Heart left ventricle (tissue), 16 donors: ENCODE measurements around the gene RNF145. TPM values are rescaled to one million over a fixed set of nuclear protein-coding genes. Genes with fewer than 3 reads are reported as not detected.
"Not testable (repeated sequence)": the region's sequence is repeated elsewhere in the genome, so short reads cannot be mapped to it uniquely, and the experiment has no call there.

Experiments
- ATAC-seq, 4 donors: fragments of 200-7000 bp; cut with Tn5 transposase; one replicate each; pipeline ENCODE4 v1.9.1; 2020 to 2022; ENCODE audit warnings: moderate library complexity in 4 of 4, mild to moderate bottlenecking in 3 of 4, moderate number of reproducible peaks in 1 of 4
- DNase-seq, 5 donors: peaks; one replicate each; pipeline ENCODE4 v3.0.0-alpha.2; 2020
- H3K27ac ChIP-seq, 12 donors: fragments of 200-600 bp; sonication (generic) in 4 of 12; one replicate each; pipeline versions ENCODE4 v1.5.0 to v1.8.0; 2016 to 2022; ENCODE audit warnings: mild to moderate bottlenecking in 2 of 12
- H3K27me3 ChIP-seq, 9 donors: fragments of 200-600 bp; sonication (generic) in 2 of 9; one replicate each; pipeline versions ENCODE4 v1.5.1 to v1.8.0; 2016 to 2022; ENCODE audit warnings: mild to moderate bottlenecking in 3 of 9
- H3K36me3 ChIP-seq, 9 donors: fragments of 200-600 bp; sonication (generic) in 2 of 9; one replicate each; pipeline versions ENCODE4 v1.5.0 to v1.8.0; 2018 to 2022; ENCODE audit warnings: mild to moderate bottlenecking in 2 of 9
- H3K4me1 ChIP-seq, 12 donors: fragments of 200-600 bp; sonication (generic) in 4 of 12; one replicate each; pipeline versions ENCODE4 v1.5.0 to v1.8.0; 2016 to 2022; ENCODE audit warnings: mild to moderate bottlenecking in 3 of 12
- H3K4me3 ChIP-seq, 12 donors: fragments of 200-600 bp; sonication (generic) in 4 of 12; one replicate each; pipeline versions ENCODE4 v1.5.0 to v1.8.0; 2017 to 2022; ENCODE audit warnings: mild to moderate bottlenecking in 9 of 12, moderate library complexity in 4 of 12
- H3K9me3 ChIP-seq, 12 donors: fragments of 200-600 bp; sonication (generic) in 4 of 12; one replicate each; pipeline versions ENCODE4 v1.5.0 to v1.8.0; 2016 to 2022; ENCODE audit warnings: mild to moderate bottlenecking in 1 of 12
- POLR2A ChIP-seq, 2 donors: fragments of 450-650 bp; IDR thresholded peaks; one replicate each; pipeline ENCODE4 v1.6.1; 2017; ENCODE audit warnings: antibody characterized with exemption in 2 of 2, mild to moderate bottlenecking in 2 of 2, moderate library complexity in 2 of 2
- WGBS, 4 donors: extraction: QIAGEN DNeasy Blood & Tissue Kit in 2 of 4; methylation state at CpG; one replicate each; pipeline versions ENCODE4 v1.1.5 to v1.1.7; 2013 to 2018; 5-methylcytosine and 5-hydroxymethylcytosine counted together
- intact Hi-C, 10 donors: fragments of 100-400 bp; cut with DNase I; formaldehyde crosslinking; loops; one replicate each; pipeline versions ENCODE4 v1.11.1 to v1.14.2; 2022
- polyA plus RNA-seq, 2 donors: library from polyadenylated mRNA; stranded (reverse); fragments of 200-250 nt; gene quantifications; one replicate each; pipeline ENCODE4 v1.2.3, GENCODE V29; 2013
- total RNA-seq, 9 donors: library from RNA; depleted of rRNA in 2 of 9; stranded (reverse); fragments of >200 nt in 2 of 9; fragmentation: NEBNext Ultra II Directional in 3 of 9; extraction: Animal tissue kit (Norgen Biotek cat#: 25700) in 3 of 9; gene quantifications; one replicate each; pipeline versions ENCODE4 v1.1.0 to v1.2.4, GENCODE V29; 2016 to 2023
- TF ChIP-seq, protein P1 (sequence below), 12 donors: fragments of 200-600 bp; sonication (generic) in 4 of 12; IDR thresholded peaks; one replicate each; pipeline versions ENCODE4 v1.5.0 to v1.8.0; 2018 to 2022; ENCODE audit warnings: antibody characterized with exemption in 12 of 12, mild to moderate bottlenecking in 5 of 12
- donor health status: ischemic (EF 13 %, LVEDD 7.1; RV severe dilation, severe dysfunction).
- donor health status: healthy with polysubstance abuse.
- donor health status: DM: no; HTN: yes; CAD: no.
- donor health status: DM: no; HTN: no; CAD: no.
- donor health status: ischemic (EF 25% LVEDD 6.9; RV normal size, moderate dysfunction).
- donor health status: ischemic (EF 25% LVEDD 5.7; RV mildly dilated, moderate dysfunction).
- donor health status: healthy.
- donor health status: DM: yes; HTN: yes; CAD: no.
- donor health status: ischemic (EF 35%, LVEDD 5.7; RV mildly dilated, moderate dysfunction).
- donor health status: nonischemic (EF 11% LVEDD 7.7; RV severe dilation, severe dysfunction).
- donor health status: DM: yes; HTN: yes; CAD: no.
- donor health status: PGD.
- donor health status: ischemic (EF 29% LVEDD 5.4; RV normal size, mild dysfunction).
- donor health status: nonischemic (EF 23%, LVEDD 6.1; RV moderate dilation, normal function).

The RNF145 gene
- total and polyA plus RNA-seq, 11 donors: 6.2 to 69.0 (median 25.2) TPM

DNA sequence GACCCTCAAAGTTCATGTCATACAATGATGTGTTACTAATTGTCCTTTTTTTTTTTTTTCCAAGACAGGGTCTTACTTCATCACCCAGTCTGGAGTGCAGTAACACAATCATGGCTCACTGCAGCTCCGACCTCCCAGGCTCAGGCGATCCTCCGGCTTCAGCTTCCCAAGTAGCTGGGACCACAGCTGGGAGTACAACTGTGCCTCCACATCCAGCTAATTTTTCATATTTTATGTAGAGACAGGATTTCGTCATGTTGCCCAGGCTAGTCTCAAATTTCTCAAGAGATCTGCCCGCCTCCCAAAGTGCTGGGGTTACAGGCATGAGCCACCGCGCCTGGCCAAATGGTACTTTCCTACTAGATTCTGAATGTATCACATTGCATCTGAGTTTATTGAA, 60.3 kb downstream of the RNF145 start:
- H3K36me3 ChIP-seq: peaks cover 0 to 4% (median 0%) of the 10 kb centered on the region in 9 donors
- ATAC-seq (no peak), DNase-seq (no peak)
- H3K27ac ChIP-seq: no peak overlapping the region
- no peak overlapping the region for H3K4me3 ChIP-seq
- TF ChIP-seq, protein P1, sequence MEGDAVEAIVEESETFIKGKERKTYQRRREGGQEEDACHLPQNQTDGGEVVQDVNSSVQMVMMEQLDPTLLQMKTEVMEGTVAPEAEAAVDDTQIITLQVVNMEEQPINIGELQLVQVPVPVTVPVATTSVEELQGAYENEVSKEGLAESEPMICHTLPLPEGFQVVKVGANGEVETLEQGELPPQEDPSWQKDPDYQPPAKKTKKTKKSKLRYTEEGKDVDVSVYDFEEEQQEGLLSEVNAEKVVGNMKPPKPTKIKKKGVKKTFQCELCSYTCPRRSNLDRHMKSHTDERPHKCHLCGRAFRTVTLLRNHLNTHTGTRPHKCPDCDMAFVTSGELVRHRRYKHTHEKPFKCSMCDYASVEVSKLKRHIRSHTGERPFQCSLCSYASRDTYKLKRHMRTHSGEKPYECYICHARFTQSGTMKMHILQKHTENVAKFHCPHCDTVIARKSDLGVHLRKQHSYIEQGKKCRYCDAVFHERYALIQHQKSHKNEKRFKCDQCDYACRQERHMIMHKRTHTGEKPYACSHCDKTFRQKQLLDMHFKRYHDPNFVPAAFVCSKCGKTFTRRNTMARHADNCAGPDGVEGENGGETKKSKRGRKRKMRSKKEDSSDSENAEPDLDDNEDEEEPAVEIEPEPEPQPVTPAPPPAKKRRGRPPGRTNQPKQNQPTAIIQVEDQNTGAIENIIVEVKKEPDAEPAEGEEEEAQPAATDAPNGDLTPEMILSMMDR (IDR thresholded peaks at IDR 0.05): no peak
- no peak for TF ChIP-seq POLR2A (IDR thresholded peaks at IDR 0.05)
- H3K27me3 ChIP-seq: no peaks in the 10 kb centered on the region
- 93 to 95% (median 94%) methylated on average over 7 of the region's 7 CpGs for WGBS, 4 donors
- H3K9me3 ChIP-seq: no peaks in the 10 kb centered on the region
- intact Hi-C loops: no loop called here
- no peaks in the 10 kb centered on the region for H3K4me1 ChIP-seq

DNA sequence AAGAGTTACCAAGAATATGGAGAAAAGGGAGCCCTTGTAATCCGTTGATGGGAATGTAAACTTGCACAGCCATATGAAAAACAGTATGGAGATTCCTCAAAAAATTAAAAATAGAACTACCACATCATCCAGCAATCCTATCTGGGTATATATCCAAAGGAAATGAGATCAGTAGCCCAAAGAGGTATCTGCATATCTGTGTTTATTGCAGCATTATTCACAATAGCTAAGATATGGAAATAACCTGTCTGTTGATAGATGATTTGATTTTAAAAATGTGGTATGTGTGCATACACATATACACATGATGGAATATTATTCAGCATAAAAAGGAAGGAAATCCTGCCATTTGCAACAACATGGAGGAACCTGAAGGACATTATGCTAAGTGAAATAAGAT, 61.4 kb downstream of the RNF145 start:
- H3K4me1 ChIP-seq: no peaks in the 10 kb centered on the region
- ATAC-seq (no peak), DNase-seq (no peak)
- no peak overlapping the region for H3K27ac ChIP-seq
- H3K27me3 ChIP-seq: no peaks in the 10 kb centered on the region
- no peak overlapping the region for H3K4me3 ChIP-seq
- no peaks in the 10 kb centered on the region for H3K36me3 ChIP-seq
- H3K9me3 ChIP-seq: no peaks in the 10 kb centered on the region
- intact Hi-C loops: no loop called here
- 63 to 76% (median 68%) methylated on average over 1 of the region's 1 CpG for WGBS, 4 donors
- no peak for TF ChIP-seq POLR2A (IDR thresholded peaks at IDR 0.05)
- TF ChIP-seq, protein P1 (IDR thresholded peaks at IDR 0.05): no peak

DNA sequence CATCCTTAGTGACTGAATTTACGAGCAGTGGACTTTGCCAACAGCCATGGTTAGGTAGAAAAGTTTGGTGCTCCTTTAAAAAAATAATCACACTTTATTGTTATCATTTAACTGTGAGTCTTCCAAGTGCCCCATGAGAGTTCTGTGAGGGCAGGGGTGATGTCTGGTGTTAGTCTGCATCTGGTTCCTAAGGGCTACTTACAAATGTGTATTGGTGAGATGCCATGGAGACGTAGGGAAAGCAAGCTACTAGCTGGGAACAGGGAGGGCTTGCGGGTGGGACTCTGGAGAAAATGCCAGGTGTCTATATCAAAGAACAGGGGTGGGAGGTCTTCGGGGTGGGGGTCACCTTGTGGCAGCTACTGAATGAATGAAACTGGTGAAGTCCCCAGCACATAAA, 62.5 kb downstream of the RNF145 start:
- ATAC-seq (no peak), DNase-seq (no peak)
- Histone ChIP-seq H3K27me3 (no peaks in the 10 kb centered on the region), H3K27ac (no peak overlapping the region), H3K36me3 (no peaks in the 10 kb centered on the region), H3K4me3 (no peak overlapping the region), H3K4me1 (no peaks in the 10 kb centered on the region), H3K9me3 (no peaks in the 10 kb centered on the region)
- no peak for TF ChIP-seq POLR2A (IDR thresholded peaks at IDR 0.05)
- TF ChIP-seq, protein P1 (IDR thresholded peaks at IDR 0.05): no peak
- 47 to 71% (median 59%) methylated on average over 3 to 4 of the region's 4 CpGs for WGBS, 4 donors
- intact Hi-C loops: no loop called here

DNA sequence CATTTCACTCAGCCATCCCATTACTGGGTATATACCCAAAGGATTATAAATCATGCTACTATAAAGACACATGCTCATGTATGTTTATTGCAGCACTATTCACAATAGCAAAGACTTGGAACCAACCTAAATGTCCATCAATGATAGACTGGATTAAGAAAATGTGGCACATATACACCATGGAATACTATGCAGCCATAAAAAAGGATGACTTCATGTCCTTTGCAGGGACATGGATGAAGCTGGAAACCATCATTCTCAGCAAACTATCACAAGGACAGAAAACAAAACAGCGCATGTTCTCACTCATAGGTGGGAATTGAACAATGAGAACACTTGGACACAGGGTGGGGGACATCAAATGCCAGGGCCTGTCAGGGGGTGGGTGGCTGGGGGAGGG, 64.2 kb downstream of the RNF145 start:
- H3K27ac ChIP-seq, H3K4me1 ChIP-seq, H3K36me3 ChIP-seq, H3K27me3 ChIP-seq, DNase-seq, H3K4me3 ChIP-seq, ATAC-seq, intact Hi-C loops, H3K9me3 ChIP-seq: not testable (repeated sequence)
- WGBS, 4 donors: 95 to 100% (median 98%) methylated on average over 1 of the region's 1 CpG

DNA sequence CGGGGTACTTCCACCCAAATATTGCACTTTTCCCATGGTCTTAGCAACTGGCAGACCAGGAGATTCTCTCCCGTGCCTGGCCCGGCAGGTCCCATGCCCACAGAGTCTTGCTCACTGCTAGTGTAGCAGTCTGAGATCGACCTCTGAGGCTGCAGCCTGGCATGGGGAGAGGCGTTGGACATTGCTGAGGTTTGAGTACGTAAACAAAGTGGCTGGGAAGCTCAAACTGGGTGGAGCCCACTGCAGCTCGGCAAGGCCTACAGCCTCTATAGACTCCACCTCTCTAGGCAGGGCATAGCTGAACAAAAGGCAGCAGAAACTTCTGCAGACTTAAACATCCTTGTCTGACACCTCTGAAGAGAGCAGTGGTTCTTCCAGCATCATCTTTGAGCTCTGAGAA, 69.6 kb downstream of the RNF145 start:
- 80 to 85% (median 84%) methylated on average over 6 to 7 of the region's 7 CpGs for WGBS, 4 donors
- H3K27me3 ChIP-seq: peaks cover 0 to 10% (median 2%) of the 10 kb centered on the region in 9 donors
- DNase-seq: no peak
- H3K27ac ChIP-seq: no peak overlapping the region
- no peaks in the 10 kb centered on the region for H3K36me3 ChIP-seq
- intact Hi-C loops: loop anchor here in 7 of 10 donors (10.0 kb wide), 6 partner anchors 445 to 1375 kb away; no protein-coding TSS in a partner anchor
- H3K4me1 ChIP-seq: no peaks in the 10 kb centered on the region
- no peak overlapping the region for H3K4me3 ChIP-seq
- ATAC-seq: no peak
- TF ChIP-seq, protein P1 (IDR thresholded peaks at IDR 0.05): no peak
- TF ChIP-seq POLR2A (IDR thresholded peaks at IDR 0.05): no peak
- H3K9me3 ChIP-seq: no peaks in the 10 kb centered on the region
